Glutamatergic neuron (in vitro differentiated cells): ENCODE measurements around the gene UCK2. TPM values are rescaled to one million over a fixed set of nuclear protein-coding genes. Genes with fewer than 3 reads are reported as not detected.

Experiments
- DNase-seq: peaks from one replicate; pipeline ENCODE4 v3.0.0; 2022
- H3K27ac Mint-ChIP-seq: one replicate; pipeline ENCODE4 v1.8.0; 2020; ENCODE audit warnings: mild to moderate bottlenecking, mixed read lengths, inconsistent platforms; ENCODE audit not compliant: unreplicated experiment
- H3K27me3 Mint-ChIP-seq: one replicate; pipeline ENCODE4 v1.8.0; 2020; ENCODE audit warnings: mild to moderate bottlenecking, moderate library complexity, mixed read lengths, inconsistent platforms; ENCODE audit not compliant: unreplicated experiment
- H3K36me3 Mint-ChIP-seq: one replicate; pipeline ENCODE4 v1.8.0; 2020; ENCODE audit warnings: mild to moderate bottlenecking, mixed read lengths, inconsistent platforms; ENCODE audit not compliant: unreplicated experiment
- H3K4me1 Mint-ChIP-seq: one replicate; pipeline ENCODE4 v1.8.0; 2020; ENCODE audit warnings: mild to moderate bottlenecking, low read depth, mixed read lengths, inconsistent platforms; ENCODE audit not compliant: unreplicated experiment
- H3K4me3 Mint-ChIP-seq: one replicate; pipeline ENCODE4 v1.8.0; 2020; ENCODE audit warnings: mild to moderate bottlenecking, mixed read lengths, inconsistent platforms; ENCODE audit not compliant: unreplicated experiment
- H3K9me3 Mint-ChIP-seq: one replicate; pipeline ENCODE4 v1.8.0; 2020; ENCODE audit warnings: mild to moderate bottlenecking, moderate library complexity, mixed read lengths, inconsistent platforms; ENCODE audit not compliant: unreplicated experiment
- CTCF ChIP-seq: fragments of 200-600 bp; sonication (generic); IDR thresholded peaks from one replicate; pipeline ENCODE4 v1.5.0; 2021; ENCODE audit not compliant: partially characterized antibody, unreplicated experiment
- total RNA-seq: library from RNA; stranded (reverse); fragmentation: NEBNext Ultra II Directional; extraction: Animal tissue kit (Norgen Biotek cat#: 25700); gene quantifications from one replicate; pipeline ENCODE4 v1.2.1, GENCODE V29; 2021; ENCODE audit not compliant: unreplicated experiment

Gene UCK2
- total RNA-seq, 1 donor from 2014 or later, result 29.9 TPM

GRCh38 chr1:165828103-165828668 lies 772 bp downstream of the UCK2 start:
- Mint-ChIP-seq H3K9me3 (peaks cover 9% of the 10 kb centered on the region), H3K27me3 (peaks cover 15% of the 10 kb centered on the region), H3K27ac (peak overlapping the region; percentile 96), H3K36me3 (no peaks in the 10 kb centered on the region), H3K4me3 (peak overlapping the region; percentile 97), H3K4me1 (peaks cover 14% of the 10 kb centered on the region)
- TF ChIP-seq CTCF, result no peak
- peak; percentile 66 for DNase-seq

- H3K27ac Mint-ChIP-seq, result peak overlapping the region; percentile 96
- peak overlapping the region; percentile 97 for H3K4me3 Mint-ChIP-seq
- peaks cover 9% of the 10 kb centered on the region for H3K9me3 Mint-ChIP-seq
- H3K27me3 Mint-ChIP-seq, result peaks cover 15% of the 10 kb centered on the region
- no peaks in the 10 kb centered on the region for H3K36me3 Mint-ChIP-seq
- TF ChIP-seq CTCF, result no peak
- peak; percentile 65 for DNase-seq
- H3K4me1 Mint-ChIP-seq, result peaks cover 14% of the 10 kb centered on the region
Measured at GRCh38 chr1:165828669-165829329, 1.4 kb downstream of the UCK2 start.

- H3K27ac Mint-ChIP-seq, result no peak overlapping the region
- no peak for DNase-seq
- no peaks in the 10 kb centered on the region for H3K36me3 Mint-ChIP-seq
- peaks cover 15% of the 10 kb centered on the region for H3K27me3 Mint-ChIP-seq
- no peak overlapping the region for H3K4me3 Mint-ChIP-seq
- no peak for TF ChIP-seq CTCF
- peaks cover 7% of the 10 kb centered on the region for H3K4me1 Mint-ChIP-seq
- peaks cover 9% of the 10 kb centered on the region for H3K9me3 Mint-ChIP-seq
Measured at GRCh38 chr1:165829888-165830287, 2.5 kb downstream of the UCK2 start.

- no peaks in the 10 kb centered on the region for H3K36me3 Mint-ChIP-seq
- H3K27ac Mint-ChIP-seq, result no peak overlapping the region
- H3K4me1 Mint-ChIP-seq, result peaks cover 7% of the 10 kb centered on the region
- no peak for TF ChIP-seq CTCF
- peaks cover 14% of the 10 kb centered on the region for H3K27me3 Mint-ChIP-seq
- H3K4me3 Mint-ChIP-seq, result no peak overlapping the region
- DNase-seq, result no peak
- H3K9me3 Mint-ChIP-seq, result peaks cover 9% of the 10 kb centered on the region
Measured at GRCh38 chr1:165831146-165831545, 3.7 kb downstream of the UCK2 start.

- H3K4me1 Mint-ChIP-seq, result peaks cover 7% of the 10 kb centered on the region
- no peak overlapping the region for H3K27ac Mint-ChIP-seq
Measured at GRCh38 chr1:165832902-165833301, 5.5 kb downstream of the UCK2 start.

More at GRCh38 chr1:165832902-165833301, 5.5 kb downstream of the UCK2 start:
- Mint-ChIP-seq H3K27me3 (peaks cover 9% of the 10 kb centered on the region), H3K36me3 (no peaks in the 10 kb centered on the region), H3K9me3 (peaks cover 9% of the 10 kb centered on the region), H3K4me3 (no peak overlapping the region)
- DNase-seq, result no peak
- no peak for TF ChIP-seq CTCF
